ENCODE results near the gene RAB28.
"Not testable (repeated sequence)": the region's sequence is repeated elsewhere in the genome, so short reads cannot be mapped to it uniquely, and the experiment has no call there.

The RAB28 gene

DNA sequence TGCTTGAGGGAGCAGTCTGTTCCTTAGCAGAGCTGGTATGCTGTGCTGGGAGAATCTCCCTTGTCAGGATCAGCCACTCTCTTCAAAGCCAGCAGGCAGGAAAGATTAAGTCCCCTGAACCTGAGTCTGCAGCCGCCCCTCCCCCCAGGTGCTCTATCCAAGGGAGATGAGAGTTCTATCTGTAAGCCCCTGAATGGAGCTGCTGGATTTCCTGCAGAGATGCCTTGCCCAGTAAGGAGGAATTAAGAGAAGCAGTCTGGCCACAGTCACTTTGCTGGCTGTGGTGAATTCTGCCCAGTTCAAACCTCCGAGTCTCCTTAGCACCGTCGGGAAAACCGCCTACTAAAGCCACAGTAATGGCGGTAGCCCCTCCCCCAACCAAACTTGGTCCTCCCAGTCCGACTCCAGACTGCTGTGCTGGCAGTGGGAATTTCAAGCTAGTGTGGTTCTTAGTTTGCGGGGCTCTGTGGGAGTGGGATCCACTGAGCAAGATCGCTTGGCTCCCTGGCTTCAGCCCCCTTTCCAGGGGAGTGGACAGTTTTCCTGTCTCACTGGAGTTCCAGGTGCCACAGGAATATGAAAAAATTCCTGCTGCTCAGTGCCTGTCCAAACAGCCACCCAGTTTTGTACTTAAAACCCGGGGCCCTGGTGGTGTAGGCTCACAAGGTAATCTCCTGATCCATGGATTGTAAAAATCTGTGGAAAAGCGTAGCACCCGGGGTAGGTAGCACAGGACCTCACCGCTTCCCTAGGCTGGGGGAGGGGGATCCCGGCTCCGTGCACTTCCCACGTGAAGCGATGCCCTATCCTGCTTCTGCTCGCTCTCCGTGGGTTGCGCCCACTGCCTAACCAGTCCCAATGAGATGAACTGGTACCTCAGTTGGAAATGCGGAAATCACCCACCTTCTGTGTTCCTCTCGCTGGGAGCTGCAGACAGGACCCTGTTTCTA lies 38.0 kb downstream of the RAB28 start:
- no peak for DNase-seq

DNA sequence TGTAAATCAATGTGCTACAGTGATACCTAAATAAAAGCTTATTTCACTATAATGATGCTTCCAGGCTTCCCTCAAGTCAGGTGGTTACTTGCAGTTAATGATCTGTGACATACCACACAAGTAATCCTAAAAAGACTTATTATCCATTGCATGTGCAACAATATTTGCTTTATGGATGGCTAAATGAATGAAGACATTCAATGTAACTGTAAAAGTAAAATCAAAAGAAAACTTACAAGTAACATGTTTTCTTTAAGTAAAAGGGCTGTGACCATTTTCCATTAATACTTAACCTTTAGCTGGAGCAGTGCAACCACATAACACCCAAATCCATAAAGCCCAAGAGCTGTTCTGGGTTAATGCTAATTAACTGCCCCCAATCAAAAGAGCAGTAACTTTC lies 42.6 kb downstream of the RAB28 start:
- no peak for DNase-seq

DNA sequence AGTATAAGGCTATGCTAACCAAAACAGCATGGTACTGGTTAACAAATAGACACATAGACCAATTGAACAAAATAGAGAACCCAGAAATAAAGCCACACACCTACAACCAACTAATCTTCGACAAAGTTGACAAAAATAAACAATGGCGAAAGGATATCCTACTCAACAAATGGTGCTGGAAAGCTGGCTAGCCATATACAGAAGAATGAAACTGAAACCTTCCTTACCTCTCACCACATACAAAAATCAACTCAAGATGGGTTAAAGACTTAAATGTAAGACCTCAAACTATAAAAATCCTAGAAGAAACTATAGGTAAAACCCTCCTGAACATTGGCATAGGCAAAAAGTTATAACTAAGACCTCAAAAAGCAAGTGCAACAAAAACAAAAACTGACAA lies 47.2 kb downstream of the RAB28 start:
- no peak for DNase-seq

DNA sequence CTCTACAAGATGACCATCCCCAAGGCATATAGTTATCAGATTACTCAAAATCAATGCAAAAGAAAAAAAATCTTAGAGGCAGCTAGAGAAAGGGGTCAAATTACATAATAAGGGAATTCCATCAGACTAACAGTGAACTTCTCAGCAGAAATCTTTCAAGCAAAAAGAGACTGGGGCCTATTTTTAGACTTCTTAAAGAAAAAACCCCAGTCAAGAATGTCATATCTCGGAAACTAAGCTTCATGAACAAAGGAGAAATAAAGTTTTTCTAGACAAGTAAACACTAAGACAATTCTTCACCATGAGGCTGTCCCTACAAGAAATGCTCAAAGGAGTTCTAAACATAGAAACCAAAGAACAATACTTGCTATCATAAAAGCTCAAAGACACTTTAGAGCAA lies 51.7 kb downstream of the RAB28 start:
- no peak for DNase-seq

DNA sequence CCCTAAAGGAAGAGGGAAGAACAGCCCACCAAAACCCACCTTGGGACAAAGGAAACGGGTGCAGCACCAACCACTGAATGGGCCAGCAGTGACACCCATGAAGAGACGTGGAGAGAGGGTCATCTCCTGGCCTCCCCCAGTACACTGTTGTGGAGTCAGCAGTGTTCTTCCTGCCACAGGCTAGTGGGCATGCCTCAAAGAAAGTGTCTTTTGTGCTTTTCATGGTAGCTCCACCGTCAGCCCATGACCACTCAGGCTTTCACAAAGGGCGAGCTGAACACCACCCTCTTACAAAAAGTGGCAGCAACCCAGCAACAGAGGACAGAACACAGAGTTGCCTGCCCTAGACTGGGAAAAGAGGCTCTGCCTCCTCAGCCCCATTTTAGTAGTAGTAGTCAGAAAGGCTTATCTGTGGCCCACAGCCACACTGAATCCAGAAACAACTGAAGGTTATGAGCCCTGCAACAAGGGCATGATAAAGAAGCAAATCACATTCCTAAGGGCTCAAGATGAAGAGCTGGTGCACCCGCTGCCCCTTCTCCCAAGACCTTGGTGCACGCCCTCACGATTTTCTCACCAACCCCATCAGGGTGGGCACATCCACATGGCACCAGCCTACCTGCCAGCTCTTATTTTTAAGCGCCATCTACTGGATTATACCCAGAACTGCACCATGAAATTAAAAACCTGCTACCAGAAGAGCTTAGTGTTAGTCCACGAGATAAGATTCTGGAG lies 53.1 kb downstream of the RAB28 start:
- DNase-seq = no peak

DNA sequence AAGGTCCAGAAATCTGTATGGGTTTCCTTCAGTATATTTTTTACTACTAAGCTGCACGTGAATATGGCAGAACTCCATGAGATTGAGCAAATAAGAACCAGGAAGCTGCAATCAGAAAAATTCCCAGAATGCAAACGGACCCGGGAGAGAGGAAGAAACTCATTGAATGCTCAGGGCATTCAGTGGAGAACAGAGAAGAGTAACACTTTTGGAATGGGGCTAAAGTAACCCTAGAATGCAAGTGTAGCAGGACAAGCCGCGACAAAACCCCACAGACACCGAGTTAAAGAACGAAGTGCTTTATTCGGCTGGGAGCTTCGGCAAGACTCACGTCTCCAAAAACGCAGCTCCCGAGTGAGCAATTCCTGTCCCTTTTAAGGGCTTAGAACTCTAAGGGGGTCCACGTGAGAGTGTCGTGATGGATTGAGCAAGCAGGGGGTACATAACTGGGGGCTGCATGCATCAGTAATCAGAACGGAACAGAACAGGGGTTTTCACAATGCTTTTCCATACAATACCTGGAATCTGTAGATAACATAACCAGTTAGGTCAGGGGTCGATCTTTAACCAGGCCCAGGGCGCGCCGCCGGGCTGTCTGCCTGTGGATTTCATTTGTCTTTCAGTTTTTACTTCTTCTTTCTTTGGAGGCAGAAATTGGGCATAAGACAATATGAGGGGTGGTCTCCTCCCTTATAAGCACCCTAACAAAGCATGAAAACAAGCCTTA lies 56.4 kb downstream of the RAB28 start:
- DNase-seq = no peak

DNA sequence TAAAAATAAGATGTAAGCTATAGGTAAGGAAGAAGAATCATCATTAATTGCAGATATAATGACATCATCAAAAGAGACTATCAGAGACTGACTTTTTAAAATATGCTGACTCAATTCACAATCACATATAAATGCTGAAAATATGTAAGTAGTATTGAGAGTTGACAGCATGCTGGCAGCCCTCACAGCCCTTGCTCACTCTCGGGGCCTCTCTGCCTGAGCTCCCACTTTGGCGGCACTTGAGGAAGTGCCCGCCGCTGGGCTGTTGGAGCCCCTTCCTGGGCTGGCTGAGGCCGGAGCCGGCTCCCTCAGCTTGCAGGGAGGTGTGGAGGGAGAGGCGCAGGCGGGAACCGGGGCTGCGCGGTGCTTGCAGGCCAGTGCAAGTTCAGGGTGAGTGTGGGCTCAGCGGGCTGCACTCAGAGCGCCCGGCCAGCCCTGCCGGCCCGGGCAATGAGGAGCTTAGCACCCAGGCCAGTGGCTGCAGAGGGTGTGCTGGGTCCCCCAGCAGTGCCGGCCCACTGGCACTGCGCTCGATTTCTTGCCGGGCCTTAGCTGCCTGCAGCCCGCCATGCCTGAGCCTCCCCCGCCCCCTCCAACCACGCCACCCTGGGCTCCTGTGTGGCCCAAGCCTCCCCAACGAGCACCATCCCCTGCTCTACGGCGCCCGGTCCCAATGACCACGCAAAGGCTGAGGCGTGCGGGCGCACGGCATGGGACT lies 68.9 kb downstream of the RAB28 start:
- DNase-seq = no peak

DNA sequence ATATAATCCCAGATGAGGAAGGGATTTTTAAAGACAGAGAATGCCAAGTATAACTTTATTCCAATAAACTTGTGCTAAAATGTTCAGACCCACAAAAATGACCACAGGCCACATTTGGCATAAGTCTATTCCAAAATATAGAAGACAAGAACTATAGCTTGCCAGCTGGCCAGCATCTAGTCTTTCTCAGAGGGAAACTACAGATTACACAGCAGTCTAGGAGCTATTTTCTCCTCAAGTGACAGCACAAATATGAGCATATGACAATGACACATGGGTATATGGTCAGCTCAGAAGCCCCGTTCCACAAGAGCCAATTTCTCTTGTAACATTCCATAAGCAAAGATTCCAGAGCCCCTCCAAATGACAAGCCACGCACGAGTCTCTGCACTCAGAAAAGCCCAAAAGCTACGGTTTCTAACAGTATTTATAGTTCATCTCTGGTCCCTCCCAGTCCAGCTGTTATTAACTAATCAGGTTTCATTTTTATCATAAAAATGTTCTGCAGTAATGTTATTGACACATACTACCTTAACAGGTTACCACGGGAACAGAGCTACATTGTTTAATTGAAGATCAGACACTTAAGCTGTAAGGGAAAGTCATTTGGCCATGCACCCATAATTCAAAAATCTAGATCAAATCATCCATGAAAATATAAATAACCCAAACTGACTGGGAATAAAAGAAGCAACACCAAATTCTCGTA lies 70.3 kb downstream of the RAB28 start:
- no peak for DNase-seq

DNA sequence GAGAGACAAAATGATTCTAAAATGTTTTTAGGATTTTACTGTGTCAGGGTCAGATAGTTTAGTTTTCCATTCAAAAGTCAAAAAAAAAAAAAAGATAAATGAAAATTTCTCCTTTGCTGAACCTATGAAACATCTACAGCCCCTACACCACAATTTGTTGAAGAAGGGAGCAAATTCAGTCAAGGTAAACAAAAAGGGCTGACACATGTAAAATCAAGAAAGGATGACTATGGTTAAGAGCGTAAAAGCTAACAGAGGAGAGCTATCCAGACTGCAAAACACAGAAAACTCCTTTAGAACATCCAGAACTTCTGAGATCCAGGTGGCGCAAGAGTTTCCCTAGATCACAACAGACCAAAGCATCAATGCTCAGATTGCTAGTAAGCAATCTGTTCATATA lies 72.2 kb downstream of the RAB28 start:
- DNase-seq = no peak

DNA sequence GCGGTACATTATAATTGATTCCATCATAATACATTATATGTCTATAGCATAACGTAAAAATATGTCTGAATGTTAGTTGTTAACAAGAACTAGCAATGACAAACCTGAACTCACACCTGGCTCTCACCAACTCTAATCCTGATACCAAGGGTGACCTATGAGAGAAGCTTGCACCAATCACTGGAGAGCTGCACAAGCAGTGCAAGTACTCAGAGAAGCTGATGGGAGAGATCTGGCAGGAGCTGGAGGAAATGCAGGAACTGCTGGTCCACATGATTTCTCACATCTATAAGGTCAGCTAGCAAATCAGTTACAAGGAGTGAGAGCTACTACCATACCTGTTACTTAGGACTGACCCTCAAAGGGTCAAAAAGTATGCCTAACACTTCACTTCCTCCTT lies 74.8 kb downstream of the RAB28 start:
- DNase-seq = no peak

DNA sequence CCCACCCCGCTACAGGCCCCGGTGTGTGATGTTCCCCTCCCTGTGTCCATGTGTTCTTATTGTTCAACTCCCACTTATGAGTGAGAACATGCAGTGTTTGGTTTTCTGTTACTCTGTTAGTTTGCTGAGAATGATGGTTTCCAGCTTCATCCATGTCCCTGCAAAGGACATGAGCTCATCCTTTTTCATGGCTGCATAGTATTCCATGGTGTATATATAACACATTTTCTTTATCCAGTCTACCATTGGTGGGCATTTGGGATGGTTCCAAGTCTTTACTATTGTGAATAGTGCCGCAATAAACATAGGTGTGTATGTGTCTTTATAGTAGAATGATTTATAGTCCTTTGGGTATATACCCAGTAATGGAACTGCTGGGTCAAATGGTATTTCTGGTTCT lies 78.0 kb downstream of the RAB28 start:
- not testable (repeated sequence) for DNase-seq

DNA sequence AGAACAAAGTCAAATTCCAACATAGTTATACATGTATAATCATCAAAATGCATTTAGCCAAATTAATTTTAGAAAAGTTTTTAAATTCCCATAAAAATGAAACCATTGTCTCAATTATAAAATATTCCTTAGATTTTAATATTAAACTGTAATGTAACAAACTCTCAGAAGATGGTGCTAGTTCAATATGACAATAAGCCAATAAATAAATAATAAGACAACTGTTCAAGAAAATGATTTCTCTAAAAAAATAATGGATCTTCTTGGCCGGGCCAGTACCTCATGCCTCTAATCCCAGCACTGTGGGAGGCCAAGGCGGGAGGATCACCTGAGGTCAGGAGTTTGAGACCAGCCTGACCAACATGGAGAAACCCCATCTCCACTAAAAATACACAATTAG lies 80.3 kb downstream of the RAB28 start:
- no peak for DNase-seq

DNA sequence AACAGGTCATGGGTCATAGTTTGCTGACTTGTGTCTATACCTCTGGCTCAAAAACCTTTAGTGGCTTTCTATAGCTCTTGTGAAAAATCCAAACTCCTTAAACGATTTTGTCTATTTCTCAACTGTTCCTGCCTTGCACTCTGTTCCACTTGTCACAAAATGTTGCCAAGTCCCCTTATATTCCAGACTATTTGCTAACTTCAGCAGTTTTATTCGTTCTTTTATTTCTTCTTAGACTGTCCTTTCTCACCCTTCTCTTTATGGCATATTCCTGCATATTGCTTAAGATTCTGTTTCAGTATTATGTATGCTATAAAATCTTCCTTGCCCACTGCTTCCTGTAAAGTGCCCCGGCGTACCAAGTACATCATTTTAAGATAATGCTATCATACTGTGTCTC lies 80.8 kb downstream of the RAB28 start:
- no peak for DNase-seq

DNA sequence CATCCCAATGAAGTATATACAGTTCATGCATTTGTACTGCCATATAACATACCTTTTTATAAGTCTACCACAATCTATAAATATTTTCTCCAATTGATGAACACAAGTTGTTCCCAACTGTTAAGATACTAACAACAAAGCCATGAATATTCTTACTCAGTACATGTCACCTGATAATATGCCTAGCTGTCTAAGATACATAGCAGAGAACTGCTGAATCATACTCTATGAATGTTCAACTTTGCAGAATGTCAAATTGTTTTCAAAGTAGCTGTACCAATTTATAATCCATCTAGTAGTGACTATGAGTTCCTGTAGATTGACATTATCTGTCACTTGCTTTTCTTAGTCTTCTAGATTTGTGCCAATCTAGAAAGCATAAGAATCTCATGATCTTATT lies 84.9 kb downstream of the RAB28 start:
- no peak for DNase-seq

DNA sequence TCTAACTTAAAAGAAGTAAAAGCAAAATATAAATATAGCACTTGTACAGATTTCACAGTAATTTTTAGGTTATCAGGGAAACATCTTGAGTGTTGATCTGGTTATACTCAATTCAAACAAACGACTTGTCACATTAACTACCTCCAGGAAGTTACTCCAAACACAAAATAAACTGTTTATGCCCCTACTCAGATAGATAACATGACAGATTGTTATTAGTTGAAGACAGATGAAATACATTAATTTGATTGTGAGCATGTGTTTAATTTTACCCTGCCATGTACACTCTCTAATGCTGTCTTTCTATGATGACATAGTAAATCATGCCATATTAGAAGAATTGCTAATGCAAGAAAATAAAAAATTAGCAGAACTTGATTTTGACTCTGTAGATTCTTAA lies 88.0 kb downstream of the RAB28 start:
- DNase-seq = no peak

DNA sequence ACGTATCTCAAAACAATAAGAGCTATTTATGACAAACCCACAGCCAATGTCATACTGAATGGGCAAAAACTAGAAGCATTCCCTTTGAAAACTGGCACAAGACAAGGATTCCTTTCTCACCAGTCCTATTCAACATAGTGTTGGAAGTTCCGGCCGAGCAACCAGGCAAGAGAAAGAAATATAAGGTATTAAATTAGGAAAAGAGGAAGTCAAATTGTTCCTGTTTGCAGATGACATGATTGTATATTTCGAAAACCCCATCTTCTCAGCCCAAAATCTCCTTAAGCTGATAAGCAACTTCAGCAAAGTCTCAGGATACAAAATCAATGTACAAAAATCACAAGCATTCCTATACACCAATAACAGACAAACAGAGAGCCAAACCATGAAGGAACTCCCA lies 94.2 kb downstream of the RAB28 start:
- not testable (repeated sequence) for DNase-seq

DNA sequence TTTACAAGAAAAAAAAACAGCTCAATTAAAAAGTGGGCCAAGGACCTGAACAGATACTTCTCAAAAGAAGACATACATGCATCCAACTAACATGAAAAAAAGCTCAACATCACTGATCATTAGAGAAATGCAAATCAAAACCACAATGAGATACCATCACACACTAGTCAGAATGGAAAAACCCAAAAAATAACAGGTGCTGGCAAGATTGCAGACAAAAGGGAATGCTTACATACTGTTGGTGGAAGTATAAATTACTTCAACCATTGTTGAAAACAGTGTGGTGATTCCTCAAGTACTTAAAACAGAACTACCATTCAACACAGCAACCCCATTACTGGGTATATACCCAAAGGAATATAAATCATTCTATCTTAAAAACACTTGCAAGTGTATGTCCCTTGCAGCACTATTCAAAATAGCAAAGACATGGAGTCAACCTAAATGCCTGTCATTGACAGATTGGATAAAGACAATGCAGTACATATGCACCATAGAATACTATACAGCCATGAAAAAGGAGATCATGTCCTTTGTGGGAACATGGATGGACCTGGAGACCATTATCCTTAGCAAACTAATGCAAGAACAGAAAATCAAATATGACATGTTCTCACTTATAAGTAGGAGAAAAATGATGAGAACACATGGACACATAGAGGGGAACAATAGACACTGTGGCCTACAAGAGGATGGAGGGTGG lies 97.6 kb downstream of the RAB28 start:
- DNase-seq = no peak

DNA sequence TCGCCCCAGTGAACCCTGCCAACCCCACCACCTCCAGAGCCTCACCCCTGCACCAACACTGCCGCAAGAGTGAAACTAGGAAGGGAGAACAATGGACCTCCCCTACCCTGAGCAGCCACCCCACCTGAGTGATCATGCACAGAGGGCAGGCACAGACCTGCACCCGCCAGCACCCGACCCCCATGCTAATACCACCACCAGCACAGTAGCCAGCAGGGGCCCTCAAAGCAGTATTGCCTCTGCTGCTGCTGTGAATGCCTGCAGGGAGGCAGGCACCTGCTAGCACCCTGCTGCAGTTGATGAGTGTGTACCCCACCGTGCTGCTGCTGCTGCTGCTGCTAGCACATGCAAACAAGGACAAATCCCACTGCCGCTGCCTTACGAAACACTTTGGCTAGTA lies 100.1 kb downstream of the RAB28 start:
- no peak for DNase-seq

DNA sequence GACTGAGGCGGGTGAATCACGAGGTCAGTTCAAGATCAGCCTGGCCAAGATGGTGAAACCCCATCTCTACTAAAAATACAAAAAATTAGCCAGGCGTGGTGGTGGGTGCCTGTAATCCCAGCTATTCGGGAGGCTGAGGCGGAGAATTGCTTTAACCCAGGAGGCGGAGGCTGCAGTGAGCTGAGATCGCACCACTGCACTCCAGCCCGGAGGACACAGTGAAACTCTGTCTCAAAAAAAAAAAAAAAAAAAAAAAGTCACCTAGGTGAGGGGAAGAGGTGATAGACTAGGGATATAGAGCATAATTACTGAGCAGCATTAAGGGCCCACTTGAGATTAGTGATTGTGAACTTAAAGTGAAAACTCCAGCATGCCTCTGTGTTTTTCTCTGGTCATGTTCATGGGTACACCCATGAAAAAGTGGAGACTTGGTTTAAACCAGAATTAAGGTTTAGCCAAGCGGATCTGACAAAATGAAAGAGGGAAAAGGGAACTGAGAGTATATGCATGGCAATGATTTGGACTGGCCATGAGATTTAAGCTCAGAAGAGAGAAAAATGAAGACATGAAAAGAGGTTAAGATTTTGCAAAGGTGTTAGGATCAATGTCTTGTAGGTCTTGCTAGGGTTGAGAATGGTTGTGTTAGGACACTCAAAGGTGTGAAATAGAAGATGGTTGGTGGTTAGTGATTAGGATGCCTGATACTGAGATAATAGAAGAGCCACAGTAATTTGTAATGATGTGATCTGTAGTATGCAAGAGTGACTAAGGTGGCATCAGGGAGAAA lies 105.0 kb downstream of the RAB28 start:
- DNase-seq = no peak

DNA sequence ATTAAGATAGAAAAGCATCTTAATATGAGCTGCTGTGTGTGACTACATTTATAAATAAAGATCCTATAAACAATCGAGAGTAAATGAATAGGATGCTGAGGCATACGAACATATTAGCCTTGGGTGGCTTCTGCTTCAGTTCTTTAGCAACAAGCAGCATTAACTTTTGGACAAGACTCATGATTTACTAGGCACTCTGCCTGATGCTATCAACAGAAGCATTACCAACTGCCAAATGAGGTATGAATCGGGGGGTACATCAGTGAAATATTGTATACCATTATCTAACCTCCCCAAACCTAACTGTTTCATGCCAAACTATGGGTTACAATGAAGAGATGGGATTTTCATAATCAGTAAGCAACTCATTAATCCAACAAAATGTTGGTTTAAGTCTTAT lies 113.1 kb downstream of the RAB28 start:
- DNase-seq = no peak

DNA sequence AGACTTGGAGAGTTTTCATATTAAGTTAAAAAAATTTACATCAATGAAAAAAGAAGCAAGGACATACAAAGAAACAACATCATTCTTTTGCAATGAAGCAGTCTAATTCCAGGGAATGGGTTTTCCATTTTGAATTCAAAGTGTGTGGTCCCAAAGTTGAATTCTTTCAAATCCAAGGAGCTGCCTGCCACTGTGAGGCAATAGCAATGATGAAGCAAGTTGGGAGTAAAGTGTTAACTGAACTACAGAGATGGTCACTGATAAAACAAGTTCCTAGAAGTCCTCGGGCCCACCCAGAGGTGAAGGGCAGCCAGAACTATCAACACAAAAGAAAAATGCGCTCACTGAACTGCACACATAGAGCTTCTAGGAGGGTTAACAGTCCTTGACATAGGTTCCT lies 115.9 kb downstream of the RAB28 start:
- DNase-seq = no peak

Data from NCI-H187 (cell line).